ENCODE measurements around the gene CADM1.

The CADM1 gene

DNA sequence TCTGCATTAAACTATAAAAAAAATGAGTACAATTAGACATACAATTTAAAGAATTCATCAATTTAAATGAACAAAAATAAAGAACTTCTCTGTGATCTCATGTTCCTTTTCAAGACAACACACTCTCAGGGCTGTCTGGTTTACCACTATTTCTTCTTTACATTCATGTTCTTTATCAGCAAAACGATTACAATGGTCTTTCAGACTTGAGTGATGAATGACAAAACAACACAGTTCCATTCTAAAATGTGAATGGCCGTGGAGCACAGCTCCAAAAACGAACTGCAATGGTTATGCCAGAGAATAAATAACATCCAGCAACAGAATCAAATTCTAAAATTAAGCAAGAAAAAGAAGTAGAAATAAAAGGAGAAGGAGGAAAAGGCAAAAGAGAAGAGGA, 113.1 kb downstream of the CADM1 start:
- H3K36me3 ChIP-seq (ENCODE audit: control insufficient read depth, insufficient read depth, low read length, severe bottlenecking): no peaks in the 10 kb centered on the region
- H3K9ac ChIP-seq (ENCODE audit: low read length): no peak overlapping the region
- no peak overlapping the region for H3K4me3 ChIP-seq (ENCODE audit: low read length)
- DNase-seq (ENCODE audit: low read depth): no peak
- H3K4me1 ChIP-seq (ENCODE audit: control insufficient read depth, insufficient read depth, low read length): no peaks in the 10 kb centered on the region
- peaks cover 5% of the 10 kb centered on the region for H3K27me3 ChIP-seq (replicated peaks; ENCODE audit: control insufficient read depth, insufficient read depth, low read length)
- H3K9me3 ChIP-seq (ENCODE audit: control insufficient read depth, low read length): no peaks in the 10 kb centered on the region

DNA sequence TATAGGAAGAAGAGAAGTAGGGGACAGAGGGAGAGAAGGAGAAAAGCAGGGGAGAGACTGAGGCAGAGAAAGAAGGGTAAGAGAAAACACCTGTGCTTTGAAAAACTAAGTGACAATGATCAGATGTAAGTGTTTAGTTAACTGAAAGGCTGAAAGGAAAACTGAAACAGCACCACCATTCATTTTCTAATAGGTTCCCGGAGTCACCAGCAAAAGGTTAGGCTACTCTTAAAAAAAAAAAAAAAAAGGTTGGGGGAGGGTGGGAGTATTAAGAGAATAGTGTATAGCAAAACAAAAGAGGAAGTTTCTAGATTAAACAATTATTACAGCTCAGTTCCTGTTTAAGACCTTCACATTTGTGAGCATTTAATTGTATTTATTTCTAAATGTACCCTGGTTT, 113.8 kb downstream of the CADM1 start:
- Histone ChIP-seq H3K4me3 (ENCODE audit: low read length) (no peak overlapping the region), H3K36me3 (ENCODE audit: control insufficient read depth, insufficient read depth, low read length, severe bottlenecking) (no peaks in the 10 kb centered on the region), H3K4me1 (ENCODE audit: control insufficient read depth, insufficient read depth, low read length) (no peaks in the 10 kb centered on the region), H3K9me3 (ENCODE audit: control insufficient read depth, low read length) (no peaks in the 10 kb centered on the region), H3K9ac (ENCODE audit: low read length) (no peak overlapping the region), H3K27me3 (replicated peaks; ENCODE audit: control insufficient read depth, insufficient read depth, low read length) (peaks cover 5% of the 10 kb centered on the region)
- DNase-seq (ENCODE audit: low read depth): no peak

DNA sequence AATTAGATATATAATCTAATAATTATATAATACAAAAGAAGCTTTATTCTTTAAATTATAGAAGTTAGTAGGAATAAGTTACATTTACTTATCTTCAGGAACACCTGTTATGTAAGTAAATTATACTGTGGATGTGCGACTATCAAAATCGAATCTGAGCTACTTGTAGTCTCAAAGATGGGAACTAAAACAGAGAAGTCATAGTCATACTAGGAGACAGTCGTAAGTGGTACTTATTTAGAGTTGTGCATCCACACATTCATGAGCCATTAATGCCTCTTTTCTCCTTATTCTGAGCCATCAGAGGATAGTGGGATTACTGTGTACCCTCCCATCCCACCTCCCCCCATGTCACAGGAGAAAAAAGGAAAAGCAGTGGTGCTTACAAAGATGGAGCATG, 114.4 kb downstream of the CADM1 start:
- Histone ChIP-seq H3K9ac (ENCODE audit: low read length) (no peak overlapping the region), H3K36me3 (ENCODE audit: control insufficient read depth, insufficient read depth, low read length, severe bottlenecking) (no peaks in the 10 kb centered on the region), H3K4me1 (ENCODE audit: control insufficient read depth, insufficient read depth, low read length) (no peaks in the 10 kb centered on the region), H3K27me3 (replicated peaks; ENCODE audit: control insufficient read depth, insufficient read depth, low read length) (peaks cover 5% of the 10 kb centered on the region), H3K9me3 (ENCODE audit: control insufficient read depth, low read length) (no peaks in the 10 kb centered on the region), H3K4me3 (ENCODE audit: low read length) (no peak overlapping the region)
- no peak for DNase-seq (ENCODE audit: low read depth)

DNA sequence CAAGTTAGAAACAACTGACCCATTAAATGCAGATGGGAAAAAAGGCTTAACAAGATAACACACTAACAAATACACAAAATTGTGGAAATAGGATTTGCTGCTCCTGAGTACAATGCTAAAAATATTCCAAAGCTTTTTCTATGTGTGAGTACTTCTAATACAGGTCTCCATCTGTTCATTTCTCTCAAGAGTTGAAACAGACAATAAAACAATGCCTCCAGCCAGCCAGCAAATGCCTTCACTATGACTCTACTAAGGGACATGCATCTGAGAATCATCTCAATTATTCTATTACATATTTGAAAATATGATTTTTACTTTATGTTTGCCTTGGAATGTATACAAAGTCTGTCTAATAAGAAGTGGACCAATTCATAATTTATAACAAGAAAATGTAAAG, 119.0 kb downstream of the CADM1 start:
- Histone ChIP-seq H3K36me3 (ENCODE audit: control insufficient read depth, insufficient read depth, low read length, severe bottlenecking) (no peaks in the 10 kb centered on the region), H3K9me3 (ENCODE audit: control insufficient read depth, low read length) (no peaks in the 10 kb centered on the region), H3K4me3 (ENCODE audit: low read length) (no peak overlapping the region), H3K9ac (ENCODE audit: low read length) (no peak overlapping the region), H3K27me3 (replicated peaks; ENCODE audit: control insufficient read depth, insufficient read depth, low read length) (peaks cover 14% of the 10 kb centered on the region), H3K4me1 (ENCODE audit: control insufficient read depth, insufficient read depth, low read length) (no peaks in the 10 kb centered on the region)
- no peak for DNase-seq (ENCODE audit: low read depth)

DNA sequence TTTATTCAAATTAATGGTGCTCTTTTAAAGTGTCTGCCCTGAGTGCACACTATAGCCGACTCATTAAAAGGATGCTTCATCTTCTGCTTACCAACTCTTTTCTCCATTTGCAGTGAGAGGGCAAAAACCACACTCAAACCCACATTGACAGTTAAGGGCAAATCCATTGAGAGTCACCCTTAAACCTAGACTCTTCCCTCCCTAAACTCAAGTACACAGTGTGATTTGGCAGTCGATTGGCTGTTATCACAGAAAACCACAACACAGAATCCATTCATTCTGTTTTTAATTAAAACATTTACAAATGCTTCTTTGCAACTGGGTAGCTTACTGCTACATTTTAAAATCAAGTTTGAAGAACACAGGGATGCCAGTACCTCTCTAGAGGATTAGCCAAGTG, 120.0 kb downstream of the CADM1 start:
- Histone ChIP-seq H3K9ac (ENCODE audit: low read length) (no peak overlapping the region), H3K27me3 (replicated peaks; ENCODE audit: control insufficient read depth, insufficient read depth, low read length) (peaks cover 20% of the 10 kb centered on the region)
- DNase-seq (ENCODE audit: low read depth): no peak

DNA sequence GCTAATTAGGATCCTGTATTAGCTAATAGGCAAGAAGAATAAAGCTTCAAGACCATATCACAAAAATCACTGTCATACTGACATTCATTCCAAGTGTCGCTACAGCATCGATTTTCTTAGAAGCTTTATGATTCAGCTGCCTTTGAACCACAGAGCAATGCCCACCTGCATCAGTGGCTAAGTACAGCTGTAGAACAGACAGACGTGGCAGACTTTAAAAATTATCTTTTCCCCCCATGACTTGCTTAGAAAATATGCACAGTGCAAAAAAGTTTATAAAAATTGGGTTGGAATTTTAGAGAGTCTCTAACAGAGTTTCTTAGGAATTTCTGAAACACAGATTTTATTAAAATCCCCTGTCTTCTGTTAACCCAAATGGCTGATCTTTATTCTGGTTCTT, 120.8 kb downstream of the CADM1 start:
- Histone ChIP-seq H3K9me3 (ENCODE audit: control insufficient read depth, low read length) (no peaks in the 10 kb centered on the region), H3K27me3 (replicated peaks; ENCODE audit: control insufficient read depth, insufficient read depth, low read length) (peaks cover 20% of the 10 kb centered on the region), H3K36me3 (ENCODE audit: control insufficient read depth, insufficient read depth, low read length, severe bottlenecking) (no peaks in the 10 kb centered on the region), H3K4me1 (ENCODE audit: control insufficient read depth, insufficient read depth, low read length) (no peaks in the 10 kb centered on the region), H3K4me3 (ENCODE audit: low read length) (no peak overlapping the region), H3K9ac (ENCODE audit: low read length) (no peak overlapping the region)
- no peak for DNase-seq (ENCODE audit: low read depth)

More for the DNA sequence above, 120.0 kb downstream of the CADM1 start:
- H3K4me3 ChIP-seq (ENCODE audit: low read length): no peak overlapping the region
- no peaks in the 10 kb centered on the region for H3K36me3 ChIP-seq (ENCODE audit: control insufficient read depth, insufficient read depth, low read length, severe bottlenecking)
- no peaks in the 10 kb centered on the region for H3K9me3 ChIP-seq (ENCODE audit: control insufficient read depth, low read length)
- no peaks in the 10 kb centered on the region for H3K4me1 ChIP-seq (ENCODE audit: control insufficient read depth, insufficient read depth, low read length)

DNA sequence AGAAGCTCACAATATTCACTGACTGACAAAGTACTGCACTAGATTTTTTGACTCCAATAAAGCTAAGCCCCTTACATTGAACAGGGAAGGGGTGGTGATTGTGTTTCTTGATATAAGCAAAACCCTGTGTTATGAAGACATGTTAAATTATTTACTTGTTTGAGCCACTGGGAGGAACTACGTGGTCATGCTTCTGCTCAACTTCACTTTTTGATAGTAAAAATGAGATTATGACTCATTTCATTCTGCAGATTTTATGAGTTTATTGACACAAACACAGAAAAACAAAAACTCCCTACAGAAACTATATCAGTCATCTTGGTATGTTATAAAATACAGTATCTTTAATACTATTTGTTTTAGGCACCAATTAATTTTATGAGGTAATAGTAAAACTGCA, 124.7 kb downstream of the CADM1 start:
- no peak overlapping the region for H3K9ac ChIP-seq (ENCODE audit: low read length)
- peaks cover 15% of the 10 kb centered on the region for H3K27me3 ChIP-seq (replicated peaks; ENCODE audit: control insufficient read depth, insufficient read depth, low read length)
- no peak for DNase-seq (ENCODE audit: low read depth)
- H3K9me3 ChIP-seq (ENCODE audit: control insufficient read depth, low read length): no peaks in the 10 kb centered on the region
- H3K36me3 ChIP-seq (ENCODE audit: control insufficient read depth, insufficient read depth, low read length, severe bottlenecking): no peaks in the 10 kb centered on the region
- H3K4me1 ChIP-seq (ENCODE audit: control insufficient read depth, insufficient read depth, low read length): no peaks in the 10 kb centered on the region
- H3K4me3 ChIP-seq (ENCODE audit: low read length): no peak overlapping the region

DNA sequence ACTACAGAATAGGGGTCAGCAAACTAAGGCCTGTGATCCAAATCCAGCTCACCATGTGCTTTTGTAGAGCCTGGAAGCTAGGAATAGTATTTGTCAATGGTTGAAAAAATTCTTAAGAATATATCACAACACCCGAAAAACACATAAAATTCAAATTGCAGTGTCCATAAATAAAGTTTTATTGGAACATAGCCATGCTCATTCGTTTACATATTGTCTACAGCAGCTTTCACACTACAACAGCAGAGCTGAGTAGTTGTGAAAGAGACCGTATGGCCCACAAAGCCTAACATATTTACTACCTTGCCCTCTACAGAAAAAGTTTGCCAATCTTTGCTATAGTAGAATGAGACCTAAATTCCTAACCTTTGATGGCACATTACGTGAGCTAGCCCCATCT, 125.7 kb downstream of the CADM1 start:
- Histone ChIP-seq H3K4me3 (ENCODE audit: low read length) (no peak overlapping the region), H3K27me3 (replicated peaks; ENCODE audit: control insufficient read depth, insufficient read depth, low read length) (peaks cover 15% of the 10 kb centered on the region), H3K4me1 (ENCODE audit: control insufficient read depth, insufficient read depth, low read length) (no peaks in the 10 kb centered on the region), H3K36me3 (ENCODE audit: control insufficient read depth, insufficient read depth, low read length, severe bottlenecking) (no peaks in the 10 kb centered on the region), H3K9me3 (ENCODE audit: control insufficient read depth, low read length) (no peaks in the 10 kb centered on the region), H3K9ac (ENCODE audit: low read length) (no peak overlapping the region)
- DNase-seq (ENCODE audit: low read depth): no peak

DNA sequence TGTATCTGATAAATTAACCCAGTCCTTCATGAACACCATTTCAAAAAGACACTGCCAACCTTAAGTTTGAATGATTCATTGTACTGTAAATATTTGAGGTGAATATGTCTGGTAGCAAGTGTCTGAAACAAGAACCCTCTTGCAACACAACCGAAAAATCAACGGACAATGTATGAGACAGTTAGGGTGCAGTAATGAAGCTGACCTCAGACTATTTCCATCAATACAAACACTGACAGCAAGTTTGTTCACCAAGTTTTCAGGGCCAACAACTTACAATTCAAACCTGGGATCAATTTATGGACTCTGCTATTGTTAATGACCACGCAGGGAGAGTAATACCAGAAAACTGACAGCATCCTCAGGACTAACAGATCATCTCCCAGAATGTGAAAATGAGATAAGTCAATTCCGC, 126.3 kb downstream of the CADM1 start:
- no peak overlapping the region for H3K4me3 ChIP-seq (ENCODE audit: low read length)
- no peak overlapping the region for H3K9ac ChIP-seq (ENCODE audit: low read length)
- no peaks in the 10 kb centered on the region for H3K9me3 ChIP-seq (ENCODE audit: control insufficient read depth, low read length)
- H3K27me3 ChIP-seq (replicated peaks; ENCODE audit: control insufficient read depth, insufficient read depth, low read length): peaks cover 9% of the 10 kb centered on the region
- no peaks in the 10 kb centered on the region for H3K36me3 ChIP-seq (ENCODE audit: control insufficient read depth, insufficient read depth, low read length, severe bottlenecking)
- no peaks in the 10 kb centered on the region for H3K4me1 ChIP-seq (ENCODE audit: control insufficient read depth, insufficient read depth, low read length)
- no peak for DNase-seq (ENCODE audit: low read depth)

DNA sequence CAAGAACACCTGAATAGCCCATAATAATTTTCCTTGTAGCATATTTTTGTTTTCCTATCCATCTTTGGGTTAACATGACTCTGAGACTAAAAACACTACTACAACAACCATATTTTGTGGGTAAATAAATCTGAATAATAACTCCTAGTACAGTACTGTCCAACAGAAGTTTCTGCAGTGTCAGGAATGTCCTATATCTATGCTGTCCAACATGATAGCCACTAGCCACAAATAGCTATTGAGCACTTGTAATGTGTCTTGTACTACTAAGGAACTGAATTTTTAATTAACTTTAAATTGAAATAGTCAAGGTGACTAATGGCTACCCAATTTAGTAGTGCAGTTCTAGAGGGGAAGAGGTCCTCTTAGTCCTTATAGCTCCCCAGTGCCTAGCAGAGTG, 135.6 kb downstream of the CADM1 start:
- H3K9ac ChIP-seq (ENCODE audit: low read length): no peak overlapping the region
- H3K4me1 ChIP-seq (ENCODE audit: control insufficient read depth, insufficient read depth, low read length): no peaks in the 10 kb centered on the region
- H3K36me3 ChIP-seq (ENCODE audit: control insufficient read depth, insufficient read depth, low read length, severe bottlenecking): no peaks in the 10 kb centered on the region
- H3K27me3 ChIP-seq (replicated peaks; ENCODE audit: control insufficient read depth, insufficient read depth, low read length): peaks cover 3% of the 10 kb centered on the region
- H3K9me3 ChIP-seq (ENCODE audit: control insufficient read depth, low read length): no peaks in the 10 kb centered on the region
- no peak for DNase-seq (ENCODE audit: low read depth)
- no peak overlapping the region for H3K4me3 ChIP-seq (ENCODE audit: low read length)

DNA sequence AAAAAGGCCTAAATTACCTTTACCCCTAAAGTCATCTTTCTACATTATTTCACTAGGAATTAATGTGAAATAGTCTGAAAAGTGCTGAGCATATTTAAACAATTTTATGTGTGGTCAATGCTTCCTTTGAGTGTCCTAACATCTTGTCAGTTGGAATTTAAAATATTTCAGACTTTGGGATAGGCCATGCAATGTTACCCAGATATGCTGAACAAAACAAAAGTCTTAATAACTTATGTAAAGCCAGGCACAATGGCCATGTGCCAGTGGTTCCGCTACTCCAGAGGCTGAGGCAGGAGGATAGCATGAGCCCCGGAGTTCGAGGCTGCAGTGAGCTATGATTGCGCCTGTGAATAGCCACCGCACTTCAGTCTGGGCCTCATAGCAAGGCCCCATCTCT, 137.4 kb downstream of the CADM1 start:
- Histone ChIP-seq H3K27me3 (replicated peaks; ENCODE audit: control insufficient read depth, insufficient read depth, low read length) (peaks cover 2% of the 10 kb centered on the region), H3K4me3 (ENCODE audit: low read length) (no peak overlapping the region), H3K9me3 (ENCODE audit: control insufficient read depth, low read length) (no peaks in the 10 kb centered on the region), H3K36me3 (ENCODE audit: control insufficient read depth, insufficient read depth, low read length, severe bottlenecking) (no peaks in the 10 kb centered on the region), H3K9ac (ENCODE audit: low read length) (no peak overlapping the region), H3K4me1 (ENCODE audit: control insufficient read depth, insufficient read depth, low read length) (no peaks in the 10 kb centered on the region)
- DNase-seq (ENCODE audit: low read depth): no peak

DNA sequence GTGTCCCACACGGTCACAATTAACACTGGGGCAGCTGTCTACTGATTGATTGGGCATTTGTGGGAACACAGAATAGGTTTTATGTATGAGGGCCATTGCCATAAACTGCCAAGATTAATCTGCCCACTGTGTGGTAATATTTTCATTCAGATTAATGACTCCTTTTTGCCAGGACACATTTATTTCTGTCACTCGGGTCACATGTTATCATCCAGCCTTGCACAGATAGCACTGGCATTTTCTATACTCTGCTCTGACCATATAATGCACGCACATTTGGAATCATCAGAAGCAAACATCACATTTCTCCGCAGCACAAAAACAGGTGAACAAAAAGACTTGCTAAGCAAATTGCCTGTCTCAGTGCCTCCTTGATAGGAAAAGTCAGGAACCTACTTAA, 138.3 kb downstream of the CADM1 start:
- Histone ChIP-seq H3K27me3 (replicated peaks; ENCODE audit: control insufficient read depth, insufficient read depth, low read length) (no peaks in the 10 kb centered on the region), H3K4me1 (ENCODE audit: control insufficient read depth, insufficient read depth, low read length) (no peaks in the 10 kb centered on the region), H3K9ac (ENCODE audit: low read length) (no peak overlapping the region), H3K4me3 (ENCODE audit: low read length) (no peak overlapping the region), H3K36me3 (ENCODE audit: control insufficient read depth, insufficient read depth, low read length, severe bottlenecking) (no peaks in the 10 kb centered on the region), H3K9me3 (ENCODE audit: control insufficient read depth, low read length) (no peaks in the 10 kb centered on the region)
- no peak for DNase-seq (ENCODE audit: low read depth)

Measured in adipocyte (in vitro differentiated cells).